GM18858 (cell line): ENCODE data around the gene OR2T5.
"Not testable (repeated sequence)": the region's sequence is repeated elsewhere in the genome, so short reads cannot be mapped to it uniquely, and the experiment has no call there.

Experiments
- ATAC-seq: cut with Tn5 transposase; IDR thresholded peaks from one replicate; pipeline ENCODE4 v1.9.1; 2021; ENCODE audit not compliant: unreplicated experiment

Gene OR2T5

DNA sequence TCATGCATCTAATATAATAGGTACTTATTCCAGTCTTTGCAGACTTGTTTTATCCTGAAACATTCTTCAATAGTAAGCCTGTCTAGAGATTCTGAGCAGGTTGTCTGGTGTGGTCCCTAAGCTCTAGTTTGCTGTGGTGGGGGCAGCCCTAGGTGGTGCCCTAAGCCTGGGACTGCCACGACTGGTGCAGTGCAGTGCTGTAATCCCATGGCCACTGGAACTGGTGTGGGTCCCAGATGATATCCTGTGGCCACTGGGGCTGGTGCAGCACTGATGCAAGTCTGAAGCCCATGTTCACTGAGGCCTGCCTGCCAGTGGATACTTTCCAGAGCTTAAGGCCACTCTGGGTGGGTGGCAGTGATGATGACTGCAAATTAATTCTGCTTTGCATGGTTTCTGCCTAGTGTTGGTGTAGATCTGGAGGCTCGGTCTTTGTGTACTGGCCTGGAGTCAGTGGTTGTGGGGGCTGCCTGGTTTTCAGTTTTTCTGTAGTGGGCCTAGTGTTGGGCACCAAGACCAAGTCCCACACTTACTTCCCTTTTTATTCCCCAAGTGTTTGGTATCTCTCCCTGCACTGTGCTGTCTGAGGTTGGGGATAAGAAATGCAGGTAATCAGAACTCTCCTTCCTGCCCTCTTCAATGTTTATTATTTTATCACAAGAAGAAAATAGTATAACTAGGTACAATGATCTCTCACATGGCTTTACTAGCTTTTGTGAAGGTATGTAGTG lies 12.1 kb downstream of the OR2T5 start:
- not testable (repeated sequence) for ATAC-seq

DNA sequence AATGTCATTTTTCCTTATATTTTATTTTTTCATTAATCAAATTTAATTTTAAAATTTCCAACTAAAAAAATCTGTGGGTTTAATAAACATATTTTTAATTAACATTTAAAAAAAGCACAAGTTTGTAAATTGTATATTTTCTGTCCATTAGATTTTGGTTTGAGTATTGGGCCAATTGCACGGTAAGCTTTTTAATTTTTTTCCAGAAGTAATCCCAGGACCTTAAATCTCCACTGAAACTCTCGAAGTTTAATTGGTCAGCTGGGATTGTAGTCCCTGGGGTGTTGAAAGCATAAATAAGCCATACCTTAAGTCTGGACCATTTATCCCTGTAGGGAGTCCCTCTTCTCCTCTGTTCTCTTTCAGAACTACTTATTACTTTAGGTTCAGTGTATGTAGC lies 19.4 kb downstream of the OR2T5 start, which contains the start of gene OR2G6:
TSS of gene OR2G6 (plus strand) at position 301 of the 400 bp plus-strand sequence. CDS start 13,574 bp downstream, outside the sequence.
- not testable (repeated sequence) for ATAC-seq

GRCh38 chr1:248510217-248510616 lies 21.8 kb downstream of the OR2T5 start:
- not testable (repeated sequence) for ATAC-seq

DNA sequence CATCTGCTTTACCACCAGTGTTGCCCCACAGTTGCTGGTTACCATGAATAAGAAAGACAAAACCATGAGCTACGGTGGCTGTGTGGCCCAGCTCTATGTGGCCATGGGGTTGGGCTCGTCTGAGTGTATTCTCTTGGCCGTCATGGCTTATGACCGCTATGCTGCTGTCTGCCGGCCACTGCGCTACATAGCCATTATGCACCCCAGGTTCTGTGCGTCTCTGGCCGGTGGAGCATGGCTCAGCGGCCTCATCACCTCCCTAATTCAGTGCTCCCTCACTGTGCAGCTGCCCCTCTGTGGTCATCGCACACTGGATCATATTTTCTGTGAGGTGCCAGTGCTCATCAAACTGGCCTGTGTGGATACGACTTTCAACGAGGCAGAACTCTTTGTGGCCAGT lies 33.5 kb downstream of the OR2T5 start:
- ATAC-seq: no peak

GRCh38 chr1:248537449-248537848 lies 49.1 kb downstream of the OR2T5 start:
- peak; percentile 44 for ATAC-seq
